ENCODE results near the gene HMX3.

- TF ChIP-seq CTCF (IDR thresholded peaks at IDR 0.05; ENCODE audit: poor library complexity, severe bottlenecking) (peak; percentile 41), EZH2 (IDR thresholded peaks at IDR 0.05; ENCODE audit: borderline replicate concordance, insufficient read depth, low read length, poor library complexity, severe bottlenecking) (peak; percentile 69), EP300 (conservative IDR thresholded peaks at IDR 0.05; ENCODE audit: poor library complexity, severe bottlenecking) (no peak), POLR2AphosphoS5 (IDR thresholded peaks at IDR 0.05) (no peak), SMC3 (conservative IDR thresholded peaks at IDR 0.05; ENCODE audit: poor library complexity) (peak; percentile 20), TAF1 (IDR thresholded peaks at IDR 0.05; ENCODE audit: low read depth) (no peak), RAD21 (conservative IDR thresholded peaks at IDR 0.05) (peak; percentile 24), MXI1 (conservative IDR thresholded peaks at IDR 0.05; ENCODE audit: poor library complexity, severe bottlenecking) (no peak)
- TF ChIP-seq, protein P1, sequence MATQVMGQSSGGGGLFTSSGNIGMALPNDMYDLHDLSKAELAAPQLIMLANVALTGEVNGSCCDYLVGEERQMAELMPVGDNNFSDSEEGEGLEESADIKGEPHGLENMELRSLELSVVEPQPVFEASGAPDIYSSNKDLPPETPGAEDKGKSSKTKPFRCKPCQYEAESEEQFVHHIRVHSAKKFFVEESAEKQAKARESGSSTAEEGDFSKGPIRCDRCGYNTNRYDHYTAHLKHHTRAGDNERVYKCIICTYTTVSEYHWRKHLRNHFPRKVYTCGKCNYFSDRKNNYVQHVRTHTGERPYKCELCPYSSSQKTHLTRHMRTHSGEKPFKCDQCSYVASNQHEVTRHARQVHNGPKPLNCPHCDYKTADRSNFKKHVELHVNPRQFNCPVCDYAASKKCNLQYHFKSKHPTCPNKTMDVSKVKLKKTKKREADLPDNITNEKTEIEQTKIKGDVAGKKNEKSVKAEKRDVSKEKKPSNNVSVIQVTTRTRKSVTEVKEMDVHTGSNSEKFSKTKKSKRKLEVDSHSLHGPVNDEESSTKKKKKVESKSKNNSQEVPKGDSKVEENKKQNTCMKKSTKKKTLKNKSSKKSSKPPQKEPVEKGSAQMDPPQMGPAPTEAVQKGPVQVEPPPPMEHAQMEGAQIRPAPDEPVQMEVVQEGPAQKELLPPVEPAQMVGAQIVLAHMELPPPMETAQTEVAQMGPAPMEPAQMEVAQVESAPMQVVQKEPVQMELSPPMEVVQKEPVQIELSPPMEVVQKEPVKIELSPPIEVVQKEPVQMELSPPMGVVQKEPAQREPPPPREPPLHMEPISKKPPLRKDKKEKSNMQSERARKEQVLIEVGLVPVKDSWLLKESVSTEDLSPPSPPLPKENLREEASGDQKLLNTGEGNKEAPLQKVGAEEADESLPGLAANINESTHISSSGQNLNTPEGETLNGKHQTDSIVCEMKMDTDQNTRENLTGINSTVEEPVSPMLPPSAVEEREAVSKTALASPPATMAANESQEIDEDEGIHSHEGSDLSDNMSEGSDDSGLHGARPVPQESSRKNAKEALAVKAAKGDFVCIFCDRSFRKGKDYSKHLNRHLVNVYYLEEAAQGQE (IDR thresholded peaks at IDR 0.05; ENCODE audit: borderline replicate concordance) = no peak
These were observed 4.6 kb downstream of the HMX3 start for GRCh38 chr10:123140164-123140982.
